ES-I3 (cell line): ENCODE results near the gene MATK.

ENCODE experiments used
- H3K36me3 ChIP-seq: 2 replicates; pipeline ENCODE4 v1.6.1; 2013; ENCODE audit warnings: mild to moderate bottlenecking, low read length, control low read depth, moderate library complexity; ENCODE audit not compliant: insufficient read depth
- H3K4me1 ChIP-seq: 2 replicates; pipeline ENCODE4 v1.6.1; 2013; ENCODE audit warnings: mild to moderate bottlenecking, control low read depth, low read length; ENCODE audit not compliant: insufficient read depth
- H3K9ac ChIP-seq: 2 replicates; pipeline ENCODE4 v1.6.1; 2013; ENCODE audit warnings: low read depth, mild to moderate bottlenecking, low read length, moderate library complexity
- H3K9me3 ChIP-seq: 2 replicates; pipeline ENCODE4 v1.6.1; 2013; ENCODE audit warnings: mild to moderate bottlenecking, low read length, moderate library complexity; ENCODE audit not compliant: control insufficient read depth, insufficient read depth

The MATK gene, protein sequence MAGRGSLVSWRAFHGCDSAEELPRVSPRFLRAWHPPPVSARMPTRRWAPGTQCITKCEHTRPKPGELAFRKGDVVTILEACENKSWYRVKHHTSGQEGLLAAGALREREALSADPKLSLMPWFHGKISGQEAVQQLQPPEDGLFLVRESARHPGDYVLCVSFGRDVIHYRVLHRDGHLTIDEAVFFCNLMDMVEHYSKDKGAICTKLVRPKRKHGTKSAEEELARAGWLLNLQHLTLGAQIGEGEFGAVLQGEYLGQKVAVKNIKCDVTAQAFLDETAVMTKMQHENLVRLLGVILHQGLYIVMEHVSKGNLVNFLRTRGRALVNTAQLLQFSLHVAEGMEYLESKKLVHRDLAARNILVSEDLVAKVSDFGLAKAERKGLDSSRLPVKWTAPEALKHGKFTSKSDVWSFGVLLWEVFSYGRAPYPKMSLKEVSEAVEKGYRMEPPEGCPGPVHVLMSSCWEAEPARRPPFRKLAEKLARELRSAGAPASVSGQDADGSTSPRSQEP

DNA sequence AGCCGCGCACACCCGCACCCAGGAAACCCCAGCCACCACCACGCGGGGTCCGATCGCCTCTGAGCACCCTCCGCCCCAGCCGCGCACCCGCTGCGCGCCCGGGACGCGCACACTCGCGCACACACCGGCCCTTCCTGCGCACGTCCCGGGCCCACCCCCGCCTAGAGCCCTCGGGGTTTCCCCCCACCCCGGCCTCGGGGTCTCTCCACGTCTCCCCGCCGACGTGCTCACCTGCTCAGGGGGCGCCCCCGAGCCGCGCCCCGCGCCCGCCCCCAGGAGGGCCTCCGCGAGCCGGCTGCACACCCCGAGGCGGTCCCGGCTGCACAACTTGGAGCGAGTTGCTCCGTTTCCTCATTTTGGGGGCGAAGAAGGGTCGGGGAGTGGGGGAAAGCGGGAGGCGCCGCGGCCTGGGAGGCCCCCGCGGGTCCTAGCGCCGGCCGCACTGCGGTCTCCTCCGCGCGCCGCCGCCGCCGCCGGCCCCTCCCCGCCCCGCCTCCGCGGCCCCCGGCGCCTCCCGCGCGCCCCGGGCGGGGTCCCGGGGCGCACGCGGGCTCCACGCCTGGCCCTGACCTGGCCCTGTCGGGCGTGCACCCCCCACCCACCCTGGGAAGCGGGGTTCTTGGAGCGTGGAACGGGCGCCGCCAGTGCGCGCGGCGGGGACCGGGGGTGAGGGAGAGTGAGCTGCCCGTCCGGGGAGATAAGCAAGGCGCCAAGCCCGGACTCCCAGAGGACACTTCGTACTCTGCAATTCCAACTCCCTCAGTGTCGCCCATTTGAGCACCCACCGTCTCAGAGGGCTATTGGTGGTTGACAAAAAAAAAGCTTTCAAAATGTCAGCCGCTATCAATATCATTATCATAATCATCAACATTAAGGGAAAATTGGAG, at the start of gene MATK:
MATK (minus strand) TSS at position 444 of the 887 bp plus-strand sequence. CDS start 1,246 bp downstream, outside the sequence.
- Histone ChIP-seq H3K36me3 (peaks cover 4% of the 10 kb centered on the region; the same call in 1 of the 2 replicates), H3K9me3 (peaks cover 11% of the 10 kb centered on the region), H3K4me1 (no peaks in the 10 kb centered on the region), H3K9ac (peak within 1 kb of the TSS; percentile 70)

DNA sequence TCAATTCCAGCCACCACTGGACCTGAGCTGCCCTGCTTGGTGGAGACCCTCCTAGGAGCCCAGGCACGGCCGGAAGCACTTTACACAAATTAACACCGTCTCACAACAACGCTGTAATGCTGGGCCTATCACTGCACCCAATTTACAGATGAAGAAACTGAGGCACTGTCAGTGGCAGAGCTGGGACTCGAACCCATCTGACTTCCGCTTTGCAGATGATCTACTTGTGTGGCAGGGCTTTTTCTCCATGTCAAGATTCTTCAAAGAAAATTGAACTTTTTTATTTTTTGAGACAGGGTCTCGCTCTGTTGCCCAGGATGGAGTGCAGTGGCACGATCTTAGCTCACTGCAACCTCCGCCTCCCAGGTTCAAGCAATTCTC, 48.9 kb upstream of the MATK start:
- no peaks in the 10 kb centered on the region for H3K4me1 ChIP-seq
- no peaks in the 10 kb centered on the region for H3K9me3 ChIP-seq
- no peaks in the 10 kb centered on the region for H3K36me3 ChIP-seq
- no peak overlapping the region for H3K9ac ChIP-seq

DNA sequence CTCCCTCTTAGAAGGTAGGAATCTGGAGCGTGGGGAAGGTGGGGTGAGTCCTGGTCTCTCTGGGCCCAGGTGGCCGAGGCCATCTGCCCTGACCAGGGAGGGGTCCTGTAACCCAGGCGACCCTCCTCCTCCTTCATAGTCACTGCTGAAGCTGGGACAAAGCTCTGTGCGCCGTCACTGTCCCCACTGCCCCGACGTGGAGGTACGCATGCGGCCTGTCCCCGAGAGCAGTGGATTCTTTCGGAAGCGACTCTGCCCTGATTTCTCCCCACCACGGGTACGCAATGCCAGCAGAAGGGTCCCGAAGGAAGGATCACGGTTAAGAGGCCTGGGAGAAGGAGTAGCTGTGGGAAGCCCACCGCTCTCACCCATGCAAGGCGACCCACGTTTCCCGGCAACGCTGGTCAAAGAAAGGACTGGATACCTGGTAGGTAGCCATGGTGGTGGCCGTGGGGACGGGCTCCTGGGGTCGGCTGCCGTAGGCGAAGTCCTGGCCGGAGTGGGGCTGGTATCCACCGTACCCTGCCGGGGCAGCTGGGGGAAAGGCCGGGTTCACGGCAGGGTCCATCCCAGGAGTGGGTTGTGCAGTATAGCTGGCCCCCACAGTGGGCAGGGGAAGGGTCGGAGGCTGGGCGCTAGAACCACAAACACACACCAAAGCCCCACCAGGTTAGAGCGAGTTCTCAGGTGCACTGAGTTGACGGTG, 48.3 kb upstream of the MATK start:
- Histone ChIP-seq H3K4me1 (no peaks in the 10 kb centered on the region), H3K36me3 (no peaks in the 10 kb centered on the region), H3K9me3 (no peaks in the 10 kb centered on the region), H3K9ac (no peak overlapping the region)

DNA sequence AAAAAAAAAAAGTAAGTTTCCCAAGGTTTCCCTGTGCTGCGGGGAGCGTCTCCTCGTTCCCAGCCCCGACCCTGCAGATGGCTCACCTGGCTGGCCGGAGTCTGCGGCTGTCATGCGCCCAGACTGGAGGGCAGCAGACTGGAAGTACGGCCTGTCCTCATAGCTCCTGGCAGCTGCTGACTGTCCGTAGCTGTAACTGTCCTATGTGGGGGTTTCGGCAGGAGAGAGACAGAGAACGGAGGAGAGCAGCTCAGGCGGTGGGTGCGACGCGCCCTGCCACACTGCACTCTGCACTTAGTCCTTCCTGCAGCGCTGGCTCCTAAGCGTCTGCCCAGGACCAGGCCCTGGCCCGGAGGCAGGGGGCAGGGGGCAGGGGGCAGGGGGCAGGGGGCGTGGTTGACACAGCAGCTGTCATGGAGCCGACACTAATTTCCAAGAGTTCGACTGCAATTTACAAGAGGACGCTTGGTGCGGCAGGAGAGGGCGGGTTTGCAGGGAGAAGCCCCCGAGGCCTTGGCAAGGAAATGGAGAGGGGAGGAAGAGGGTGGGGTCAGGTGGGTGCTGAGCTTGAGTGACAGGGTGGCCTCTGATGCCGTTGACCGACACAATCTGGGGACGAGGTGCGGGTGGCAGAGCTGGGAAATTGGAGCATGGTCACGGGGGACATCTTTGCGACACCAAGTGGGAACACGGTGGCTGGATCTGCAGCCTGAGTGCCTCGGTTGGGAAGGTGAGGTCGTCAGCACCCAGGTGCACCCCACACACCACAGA, 47.6 kb upstream of the MATK start:
- Histone ChIP-seq H3K36me3 (no peaks in the 10 kb centered on the region), H3K9me3 (no peaks in the 10 kb centered on the region), H3K4me1 (no peaks in the 10 kb centered on the region), H3K9ac (no peak overlapping the region)

DNA sequence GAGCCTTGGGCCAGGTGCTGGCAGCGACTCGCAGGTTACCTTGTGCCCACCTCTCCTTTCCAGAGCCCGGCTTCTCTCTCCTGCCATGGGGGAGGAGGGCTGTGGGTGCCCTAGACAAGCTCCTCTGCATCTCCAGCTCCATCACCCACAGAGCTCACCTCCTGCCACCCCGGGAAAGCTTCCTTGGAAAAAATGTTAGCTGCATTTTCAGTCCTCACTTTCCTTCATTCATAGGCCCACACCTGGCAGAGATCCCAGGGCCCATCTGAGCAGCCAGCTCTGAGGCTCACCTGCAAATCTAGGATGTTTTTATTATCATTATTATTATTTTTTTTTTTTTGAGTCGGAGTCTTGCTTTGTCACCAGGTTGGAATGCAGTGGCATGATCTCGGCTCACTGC, 45.8 kb upstream of the MATK start:
- H3K36me3 ChIP-seq = no peaks in the 10 kb centered on the region
- H3K9me3 ChIP-seq = no peaks in the 10 kb centered on the region
- H3K9ac ChIP-seq = no peak overlapping the region
- H3K4me1 ChIP-seq = no peaks in the 10 kb centered on the region

DNA sequence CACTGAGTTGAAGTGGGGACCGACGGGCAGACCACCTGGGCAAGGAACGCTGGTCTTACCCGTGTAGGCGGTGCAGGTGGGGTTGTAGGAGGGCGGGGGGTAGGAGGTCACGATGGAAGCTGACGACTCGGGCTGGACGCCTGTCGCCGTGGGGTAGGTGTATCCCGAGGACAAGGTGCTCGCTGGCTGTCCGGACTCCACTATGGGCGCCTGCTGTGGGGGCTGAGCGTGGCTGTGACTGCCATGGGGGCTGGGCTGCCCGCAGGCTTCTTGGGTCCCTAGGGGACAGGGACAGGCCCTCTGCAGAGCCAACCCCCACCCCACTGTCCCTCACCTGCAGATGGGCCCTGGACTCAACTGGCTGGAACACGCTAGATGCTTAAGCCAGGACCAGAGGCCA, 45.4 kb upstream of the MATK start:
- Histone ChIP-seq H3K4me1 (no peaks in the 10 kb centered on the region), H3K9ac (no peak overlapping the region), H3K36me3 (no peaks in the 10 kb centered on the region), H3K9me3 (no peaks in the 10 kb centered on the region)

DNA sequence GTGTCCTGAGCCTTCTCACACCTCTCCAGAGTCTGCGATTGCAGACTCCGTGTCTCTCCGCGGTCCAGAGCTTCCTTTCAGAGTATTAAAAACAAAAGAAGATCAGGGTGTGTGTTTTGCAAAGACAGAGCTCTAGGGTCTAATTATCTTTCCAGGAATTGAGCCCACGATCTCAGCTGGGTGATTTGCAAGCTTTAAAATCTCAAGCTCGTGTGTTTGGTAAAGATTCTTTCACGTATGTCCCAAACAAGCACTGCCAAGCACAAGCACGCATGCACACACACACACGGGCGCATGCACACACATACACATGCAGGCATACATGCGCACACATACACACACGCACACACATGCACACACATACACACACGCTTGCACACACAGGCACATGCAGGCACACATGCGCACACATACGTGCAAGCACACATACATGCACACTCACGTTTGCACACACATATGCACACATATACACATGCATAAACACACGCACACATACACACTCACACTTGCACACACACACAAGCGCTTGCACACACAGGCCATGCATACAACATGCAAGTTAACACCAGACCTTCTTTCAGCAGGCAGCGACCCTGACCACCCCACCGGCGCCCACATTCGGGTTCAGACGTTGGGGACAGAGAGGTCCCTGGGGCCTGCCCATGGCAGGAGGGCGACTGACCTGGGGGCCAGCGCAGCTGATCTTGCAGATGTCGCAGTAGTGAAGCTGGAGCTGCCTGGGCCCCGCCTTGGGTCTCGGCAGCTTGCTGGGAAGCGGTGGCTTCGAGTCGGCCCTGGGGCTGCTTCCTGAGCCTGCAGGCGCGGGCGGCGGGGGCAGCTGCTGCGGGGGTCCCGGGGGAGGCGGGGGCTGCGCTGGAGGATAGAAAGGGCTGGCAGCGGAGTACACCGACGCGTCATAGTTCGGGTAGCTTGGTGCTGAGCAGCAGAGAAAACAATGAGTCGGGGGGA, 44.7 kb upstream of the MATK start:
- no peaks in the 10 kb centered on the region for H3K36me3 ChIP-seq
- no peaks in the 10 kb centered on the region for H3K4me1 ChIP-seq
- no peaks in the 10 kb centered on the region for H3K9me3 ChIP-seq
- no peak overlapping the region for H3K9ac ChIP-seq

DNA sequence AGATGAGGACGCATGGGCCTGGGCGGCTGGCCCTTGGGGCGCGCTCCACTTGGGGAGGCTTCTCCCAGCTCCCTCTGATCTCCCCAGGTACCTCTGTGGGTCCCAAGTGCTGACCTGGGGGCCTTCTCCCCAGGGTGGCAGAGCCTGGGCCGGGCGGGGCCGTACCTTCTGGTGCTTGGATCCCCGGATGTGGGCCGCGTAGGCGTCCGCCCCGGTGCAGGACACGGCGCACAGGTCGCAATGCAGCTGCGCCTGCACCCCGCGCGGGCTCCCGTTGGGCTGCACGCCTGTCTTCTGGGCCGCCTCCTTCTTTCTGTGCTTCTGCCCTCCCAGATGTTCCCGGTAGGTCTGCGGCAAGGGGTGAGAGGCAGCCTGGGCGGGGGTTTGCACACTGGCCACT, 41.1 kb upstream of the MATK start:
- Histone ChIP-seq H3K4me1 (no peaks in the 10 kb centered on the region), H3K9me3 (no peaks in the 10 kb centered on the region), H3K9ac (no peak overlapping the region)

DNA sequence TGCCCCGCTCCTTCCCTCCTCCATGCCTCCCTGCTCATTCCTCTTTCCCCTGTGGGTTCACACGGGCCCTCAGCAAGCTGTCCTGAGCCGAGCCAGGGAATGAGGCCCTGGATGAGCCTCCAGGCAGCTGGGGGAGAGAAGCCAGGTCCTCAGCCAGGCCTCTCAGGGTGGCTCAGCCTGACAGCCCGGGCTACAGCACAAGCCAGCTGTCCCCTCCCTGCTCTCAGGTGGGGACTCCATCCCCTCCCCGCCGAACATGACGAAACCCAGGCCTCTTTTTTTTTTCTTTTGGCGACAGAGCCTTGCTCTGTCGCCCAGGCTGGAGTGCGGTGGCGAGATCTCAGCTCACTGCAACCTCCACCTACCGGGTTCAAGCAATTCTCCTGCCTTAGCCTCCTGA, 40.0 kb upstream of the MATK start:
- Histone ChIP-seq H3K4me1 (no peaks in the 10 kb centered on the region), H3K9ac (no peak overlapping the region), H3K36me3 (no peaks in the 10 kb centered on the region), H3K9me3 (no peaks in the 10 kb centered on the region)

More for the DNA sequence above, 41.1 kb upstream of the MATK start:
- H3K36me3 ChIP-seq = no peaks in the 10 kb centered on the region

DNA sequence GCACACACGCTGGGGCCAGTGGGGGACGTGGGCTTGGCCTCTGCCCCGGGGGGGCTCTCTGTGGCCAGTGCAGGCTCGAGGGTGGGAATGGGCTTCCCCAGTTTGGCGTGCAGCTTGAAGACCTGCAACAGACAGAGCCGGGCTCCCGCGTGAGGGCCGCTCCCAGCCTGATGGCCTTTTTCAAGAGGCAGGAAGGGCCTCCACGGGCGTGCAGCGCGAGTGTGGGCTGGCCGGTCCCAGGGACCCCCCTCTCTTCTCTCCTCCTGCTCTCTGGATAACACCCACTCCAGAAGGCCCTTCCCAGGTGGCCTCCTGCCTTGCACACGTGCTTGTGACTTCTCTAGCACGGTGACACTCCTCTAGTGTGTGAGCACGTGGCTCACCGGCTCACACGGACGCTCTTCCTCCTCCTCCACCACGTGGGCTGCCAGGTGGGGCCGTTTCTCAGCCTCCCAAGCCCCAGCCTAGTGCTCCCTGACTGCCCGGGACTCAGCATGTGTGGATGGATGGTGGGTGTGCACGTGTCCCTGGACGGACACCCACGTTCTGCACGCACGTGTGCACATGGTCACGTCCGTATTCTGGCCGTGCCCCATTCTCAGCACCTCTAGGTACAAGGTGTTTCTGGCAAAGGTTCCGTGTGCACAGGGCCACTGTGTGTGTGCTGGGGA, 39.2 kb upstream of the MATK start:
- Histone ChIP-seq H3K36me3 (no peaks in the 10 kb centered on the region), H3K9ac (no peak overlapping the region), H3K4me1 (no peaks in the 10 kb centered on the region), H3K9me3 (no peaks in the 10 kb centered on the region)

DNA sequence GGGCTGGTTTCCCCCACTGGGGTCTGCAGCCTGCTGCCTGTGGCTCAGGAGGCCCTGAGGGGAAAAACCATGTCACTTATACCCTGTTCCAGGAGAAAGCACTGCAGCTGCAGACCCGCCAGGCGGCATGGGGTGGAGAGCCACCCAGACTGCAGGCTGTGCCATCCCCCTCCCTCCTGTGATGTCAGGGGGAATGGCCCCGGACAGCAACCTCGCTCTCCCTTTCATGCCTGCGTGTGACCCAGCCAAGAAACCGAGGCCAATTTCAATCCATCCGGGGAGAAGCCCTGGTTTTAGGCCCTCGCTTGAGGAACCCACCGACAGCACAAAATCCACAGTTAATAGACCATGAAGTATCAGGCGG, 37.2 kb upstream of the MATK start:
- H3K36me3 ChIP-seq = no peaks in the 10 kb centered on the region
- H3K9me3 ChIP-seq = no peaks in the 10 kb centered on the region
- no peak overlapping the region for H3K9ac ChIP-seq
- H3K4me1 ChIP-seq = no peaks in the 10 kb centered on the region

DNA sequence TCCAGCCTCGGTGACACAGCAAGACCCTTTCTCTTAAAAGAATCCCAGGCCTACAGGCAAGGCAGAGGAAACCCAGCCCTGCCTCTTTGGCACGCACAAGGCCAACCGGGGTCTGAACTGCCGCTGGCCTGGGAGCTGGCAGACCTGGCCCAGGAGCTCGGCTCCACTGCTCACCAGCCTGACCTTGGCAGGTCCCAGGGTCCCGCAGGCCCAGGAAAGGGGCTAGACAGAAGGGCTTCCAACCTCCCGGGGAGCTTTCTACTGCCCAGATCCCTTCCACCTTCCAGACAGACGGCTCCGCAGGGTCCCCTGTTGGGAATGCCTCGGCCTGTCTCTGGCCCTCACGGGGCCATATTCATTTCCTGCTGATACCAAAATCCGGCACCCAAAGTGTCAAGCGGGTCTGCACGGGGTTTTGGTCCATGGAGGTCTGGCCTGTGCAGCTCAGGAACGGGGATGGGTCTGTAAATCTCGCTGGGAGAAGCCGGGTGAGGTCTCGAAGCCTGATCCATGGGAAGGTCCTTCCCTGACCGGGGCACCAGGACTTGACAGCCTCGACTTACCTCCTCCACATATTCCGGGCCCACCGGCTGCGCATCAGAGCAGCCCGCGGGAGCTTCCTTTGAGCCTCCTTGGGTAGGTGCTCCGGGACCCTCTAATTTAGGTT, 36.6 kb upstream of the MATK start:
- Histone ChIP-seq H3K9ac (no peak overlapping the region), H3K36me3 (no peaks in the 10 kb centered on the region), H3K4me1 (no peaks in the 10 kb centered on the region), H3K9me3 (no peaks in the 10 kb centered on the region)
